Measurements from ENCODE around the gene COPS3. TPM values are rescaled to one million over a fixed set of nuclear protein-coding genes. Genes with fewer than 3 reads are reported as not detected.

COPS3 gene
- total and polyA plus RNA-seq, 2 of the 4 experiments (the other 2 are of a cell fraction): 71.4 to 144 TPM

DNA sequence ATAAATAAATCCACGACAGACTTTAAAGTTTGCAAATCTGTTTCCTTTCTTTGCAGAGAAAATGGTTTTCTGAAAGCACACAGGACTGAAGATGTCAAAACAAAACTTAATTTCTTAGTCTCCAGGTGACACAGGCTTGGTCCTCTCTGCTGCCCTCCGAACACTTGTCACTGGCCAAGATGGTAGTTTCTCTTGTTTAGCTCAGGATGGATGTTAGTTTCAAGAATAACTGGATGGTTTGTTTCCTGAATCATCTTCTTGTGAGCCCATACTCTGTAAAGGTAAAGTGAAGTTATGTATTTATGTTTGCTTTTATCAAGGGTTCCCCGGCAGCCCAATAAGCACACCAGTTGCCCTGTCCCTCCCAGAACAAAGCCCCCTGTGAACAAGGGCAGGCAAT lies 34.2 kb downstream of the COPS3 start:
- POLR2A ChIA-PET (ENCODE audit: unreplicated experiment): no interaction called here
- no peaks in the 10 kb centered on the region for H3K27me3 ChIP-seq (ENCODE audit: control insufficient read depth, insufficient read depth, low read length)

More for the DNA sequence above, 34.2 kb downstream of the COPS3 start:
- no peak overlapping the region for H2AFZ ChIP-seq (replicated peaks; ENCODE audit: low read length, poor library complexity)
- H2AK5ac ChIP-seq (ENCODE audit: low read depth, low read length): no peak overlapping the region
- ATAC-seq (ENCODE audit: low read depth): no peak
- no peak overlapping the region for H3K56ac ChIP-seq (ENCODE audit: extremely low read depth, insufficient read depth, low read length)
- no peak overlapping the region for H3K27ac ChIP-seq (ENCODE audit: insufficient read depth, low read length)
- 0 out of 2 replicates have a peak, but pooled peaks cover 6% of the 10 kb centered on the region for H3K9me1 ChIP-seq (ENCODE audit: insufficient read depth, low read length)
- H2BK120ac ChIP-seq (ENCODE audit: low read depth, low read length): no peak overlapping the region
- BruUV-seq (replicated peaks): no TSS peak
- in situ Hi-C loops (cut with MboI; ENCODE audit: low sequenced_read_pairs) (no loop called here), dilution Hi-C loops (cut with HindIII; ENCODE audit: low sequenced_read_pairs, unreplicated experiment) (no loop called here), intact Hi-C loops (cut with micrococcal nuclease) (no loop called here)
- no peak overlapping the region for H3K18ac ChIP-seq (ENCODE audit: low read depth, low read length)
- CTCF ChIA-PET: no interaction called here
- no peak overlapping the region for H2AK9ac ChIP-seq (replicated peaks; ENCODE audit: low read depth, low read length, poor library complexity)
- H4K5ac ChIP-seq (ENCODE audit: low read depth, low read length): no peak overlapping the region
- H3K14ac ChIP-seq (replicated peaks; ENCODE audit: low read depth, low read length): no peak overlapping the region
- 83% methylated on average over 1 of the region's 3 CpGs; no CpG with 5 or more reads in 1 of the 2 experiments for WGBS, 2 experiments (ENCODE audit: extremely low coverage in 2 of 2, insufficient read length in 1 of 2)
- H2BK15ac ChIP-seq (ENCODE audit: low read depth, low read length): no peak overlapping the region
- H3K36me3 ChIP-seq (ENCODE audit: control insufficient read depth, insufficient read depth, low read length): peaks cover 26% of the 10 kb centered on the region
- DNase-seq: no peak
- no peaks in the 10 kb centered on the region for H3K4me1 ChIP-seq (ENCODE audit: control insufficient read depth, insufficient read depth, low read length)
- no peak overlapping the region for H2BK20ac ChIP-seq (ENCODE audit: low read depth, low read length)
- no peaks in the 10 kb centered on the region for H4K20me1 ChIP-seq (ENCODE audit: insufficient read depth, low read length)
- no peak overlapping the region for H3K4ac ChIP-seq (ENCODE audit: low read depth, low read length)
- no peak for TF ChIP-seq POLR2A (IDR thresholded peaks at IDR 0.05; ENCODE audit: low read depth, low read length)
- no peaks in the 10 kb centered on the region; a peak in 1 of 4 replicates for H3K79me1 ChIP-seq (ENCODE audit: low read depth in 1 of 2, low read length in 2 of 2)
- H4K91ac ChIP-seq (ENCODE audit: insufficient read depth, low read depth, low read length): no peak overlapping the region
- no peak overlapping the region for H4K8ac ChIP-seq (ENCODE audit: low read depth in 2 of 2, low read length in 2 of 2)
- no peaks in the 10 kb centered on the region for H3K9me3 ChIP-seq (ENCODE audit: control insufficient read depth, insufficient read depth, low read length)
- no peak overlapping the region for H3K9ac ChIP-seq (ENCODE audit: low read depth, low read length)
- no peak overlapping the region for H3K4me3 ChIP-seq (ENCODE audit: insufficient read depth, low read depth, low read length)
- no peak overlapping the region for H3K23ac ChIP-seq (ENCODE audit: low read depth, low read length)
- H2BK5ac ChIP-seq (ENCODE audit: low read depth, low read length, poor library complexity, severe bottlenecking): no peak overlapping the region
- H3K4me2 ChIP-seq (ENCODE audit: low read depth, low read length): no peak overlapping the region
